IPS DF 4.7 (cell line): Measurements from ENCODE around the gene MYMK.

ENCODE experiments used
- DNase-seq: peaks from one replicate; pipeline ENCODE4 v3.0.0-alpha.2; 2013; ENCODE audit warnings: low spot score; ENCODE audit errors: extremely low read depth

MYMK gene

DNA sequence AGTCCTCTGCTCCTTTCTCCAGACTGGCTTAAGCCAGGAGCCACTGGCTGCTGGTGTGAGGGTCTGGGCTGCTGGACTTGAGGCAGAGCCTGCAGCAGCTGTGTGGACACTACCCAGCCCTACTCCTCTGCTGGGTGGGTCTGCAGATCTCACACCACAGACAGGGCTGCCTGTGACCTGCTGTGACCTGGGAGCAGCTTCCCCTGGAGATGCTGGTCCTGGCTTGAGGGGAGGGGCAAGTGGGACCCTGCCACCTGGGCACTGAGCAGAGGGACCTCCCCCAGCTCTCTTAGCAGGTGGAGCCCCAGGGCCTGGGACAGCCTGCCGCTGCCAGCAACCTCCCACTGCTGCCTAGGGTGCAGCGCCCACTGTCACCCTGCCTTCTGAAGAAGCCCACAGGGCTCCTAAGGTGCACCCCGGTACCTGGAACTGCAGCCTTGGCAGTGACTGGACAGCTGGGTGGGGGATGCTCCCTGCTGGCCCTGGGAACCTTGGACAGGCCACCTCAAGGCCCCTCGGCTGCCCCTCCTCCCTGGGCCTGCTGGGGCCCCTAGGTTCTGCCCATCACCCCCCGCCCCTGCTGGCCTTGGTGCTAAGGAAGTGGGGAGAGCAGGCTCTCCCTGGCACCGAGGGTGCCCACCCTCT is 55.9 kb downstream of the MYMK start:
- no peak for DNase-seq

DNA sequence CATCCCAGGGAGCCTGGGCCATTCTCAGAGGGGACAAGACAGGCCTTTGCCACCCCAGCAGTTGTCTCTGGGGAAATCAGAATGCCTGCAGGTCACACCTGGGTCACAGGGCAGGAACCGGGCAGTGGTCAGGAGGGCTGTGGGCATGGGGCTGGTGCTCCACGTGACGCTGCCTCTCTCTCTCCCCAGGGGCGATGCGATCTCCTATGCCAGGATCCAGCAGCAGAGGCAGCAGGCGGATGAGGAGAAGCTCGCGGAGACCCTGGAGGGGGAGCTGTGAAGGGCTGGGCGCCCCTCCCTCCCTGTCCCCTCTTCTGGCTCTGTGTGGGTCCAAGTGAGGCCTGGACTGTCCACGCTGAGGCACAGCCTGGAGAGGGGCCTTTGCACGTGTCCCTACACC is 56.4 kb downstream of the MYMK start:
- no peak for DNase-seq

- DNase-seq, result no peak
Measured at GRCh38 chr9:133467101-133467500, 57.7 kb downstream of the MYMK start.

- DNase-seq, result no peak
Measured at GRCh38 chr9:133465984-133466383, 58.8 kb downstream of the MYMK start.

GRCh38 chr9:133464638-133465037 is 60.1 kb downstream of the MYMK start:
- DNase-seq, result no peak
